ENCODE data around the gene ATN1. TPM values are rescaled to one million over a fixed set of nuclear protein-coding genes. Genes with fewer than 3 reads are reported as not detected.
"Not testable (repeated sequence)": the region's sequence is repeated elsewhere in the genome, so short reads cannot be mapped to it uniquely, and the experiment has no call there.

Gene ATN1
- total RNA-seq, 1 donor from 2014 or later: 205 TPM

DNA sequence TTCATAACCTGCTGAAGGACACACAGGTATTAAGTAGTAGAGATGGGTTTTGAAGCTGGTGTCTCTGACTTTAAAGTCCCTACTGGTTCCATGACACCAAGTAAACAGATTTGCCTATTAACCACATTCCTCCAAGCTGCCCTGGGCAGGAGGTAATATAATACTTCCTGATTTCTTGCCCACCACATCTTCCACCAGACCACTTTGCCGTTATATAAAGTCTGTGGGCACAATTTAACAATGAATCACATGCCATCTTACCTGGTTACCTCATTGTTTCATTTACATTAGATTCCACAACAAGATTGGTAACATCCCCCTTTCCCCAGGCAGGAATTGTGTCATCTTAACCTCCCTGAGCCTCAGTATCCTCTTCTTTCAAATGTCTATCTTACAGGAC is 24.0 kb upstream of the ATN1 start:
- no peak for DNase-seq (ENCODE audit: low spot score in 2 of 2, unreplicated experiment in 2 of 2)
- no peaks in the 10 kb centered on the region for H3K4me1 Mint-ChIP-seq
- no peaks in the 10 kb centered on the region for H3K9me3 Mint-ChIP-seq
- H3K36me3 Mint-ChIP-seq: no peaks in the 10 kb centered on the region
- TF ChIP-seq, protein P1, sequence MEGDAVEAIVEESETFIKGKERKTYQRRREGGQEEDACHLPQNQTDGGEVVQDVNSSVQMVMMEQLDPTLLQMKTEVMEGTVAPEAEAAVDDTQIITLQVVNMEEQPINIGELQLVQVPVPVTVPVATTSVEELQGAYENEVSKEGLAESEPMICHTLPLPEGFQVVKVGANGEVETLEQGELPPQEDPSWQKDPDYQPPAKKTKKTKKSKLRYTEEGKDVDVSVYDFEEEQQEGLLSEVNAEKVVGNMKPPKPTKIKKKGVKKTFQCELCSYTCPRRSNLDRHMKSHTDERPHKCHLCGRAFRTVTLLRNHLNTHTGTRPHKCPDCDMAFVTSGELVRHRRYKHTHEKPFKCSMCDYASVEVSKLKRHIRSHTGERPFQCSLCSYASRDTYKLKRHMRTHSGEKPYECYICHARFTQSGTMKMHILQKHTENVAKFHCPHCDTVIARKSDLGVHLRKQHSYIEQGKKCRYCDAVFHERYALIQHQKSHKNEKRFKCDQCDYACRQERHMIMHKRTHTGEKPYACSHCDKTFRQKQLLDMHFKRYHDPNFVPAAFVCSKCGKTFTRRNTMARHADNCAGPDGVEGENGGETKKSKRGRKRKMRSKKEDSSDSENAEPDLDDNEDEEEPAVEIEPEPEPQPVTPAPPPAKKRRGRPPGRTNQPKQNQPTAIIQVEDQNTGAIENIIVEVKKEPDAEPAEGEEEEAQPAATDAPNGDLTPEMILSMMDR (IDR thresholded peaks at IDR 0.05; ENCODE audit: unreplicated experiment): no peak
- H3K27ac Mint-ChIP-seq: no peak overlapping the region
- no peak overlapping the region for H3K4me3 Mint-ChIP-seq
- H3K27me3 Mint-ChIP-seq (ENCODE audit: low read depth): no peaks in the 10 kb centered on the region

DNA sequence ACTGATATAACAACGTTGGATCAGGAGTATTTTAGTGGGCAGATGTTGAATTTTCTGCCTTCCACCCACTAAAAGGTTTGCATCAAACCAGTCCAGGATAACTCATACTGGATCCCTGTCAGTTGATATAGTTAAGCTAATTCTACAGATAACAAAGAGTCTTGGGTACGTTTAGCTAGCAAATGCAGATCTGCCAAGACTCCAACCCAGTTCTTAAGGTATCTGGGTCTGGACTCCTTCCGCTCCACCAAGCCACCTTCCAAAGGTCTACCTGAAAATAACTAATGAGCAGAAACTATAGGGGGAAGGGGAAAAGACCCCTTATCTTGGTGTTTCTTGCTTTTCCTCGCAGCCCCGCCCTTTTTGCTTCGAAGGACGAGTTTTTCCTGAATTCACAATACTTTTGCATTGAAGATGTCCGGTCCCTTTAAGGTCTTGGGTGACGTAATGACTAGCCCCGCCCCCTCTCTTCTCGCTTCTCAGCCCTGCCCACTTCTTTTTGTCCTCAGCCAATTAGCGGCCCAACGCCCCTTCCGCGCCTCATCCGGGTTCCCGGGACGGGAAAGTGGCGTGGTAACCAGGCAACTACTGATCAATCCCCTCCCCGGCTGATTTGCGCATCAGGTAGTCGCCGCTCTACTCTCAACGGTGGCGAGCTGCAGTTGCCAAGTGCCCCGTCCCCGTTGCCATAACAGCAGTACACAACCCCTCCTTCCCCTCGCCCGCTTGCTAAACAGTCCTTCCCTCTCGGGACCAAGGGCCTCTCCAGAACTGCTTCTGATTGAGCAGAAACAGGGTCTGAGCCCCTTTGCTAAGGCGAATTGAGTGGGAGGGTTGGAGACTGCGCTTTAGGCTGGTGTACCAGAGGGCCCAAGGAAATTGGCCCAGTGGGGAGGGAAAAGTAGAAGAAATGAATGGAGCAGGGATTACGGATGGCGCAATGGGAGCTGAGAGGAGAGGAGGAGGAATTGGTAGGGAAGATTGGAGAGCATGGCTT is 23.2 kb upstream of the ATN1 start, which contains the start of gene LRRC23:
LRRC23 (plus strand) TSS at position 543 of the 997 bp plus-strand sequence. CDS start 812 bp downstream, outside the sequence.
- TF ChIP-seq, protein P1 (IDR thresholded peaks at IDR 0.05; ENCODE audit: unreplicated experiment): no peak
- no peaks in the 10 kb centered on the region for H3K4me1 Mint-ChIP-seq
- no peak within 1 kb of the TSS for H3K4me3 Mint-ChIP-seq
- no peaks in the 10 kb centered on the region for H3K9me3 Mint-ChIP-seq
- DNase-seq (ENCODE audit: low spot score in 2 of 2, unreplicated experiment in 2 of 2): peak; percentile 89 to 94
- no peak within 1 kb of the TSS for H3K27ac Mint-ChIP-seq
- H3K27me3 Mint-ChIP-seq (ENCODE audit: low read depth): no peaks in the 10 kb centered on the region
- H3K36me3 Mint-ChIP-seq: no peaks in the 10 kb centered on the region

DNA sequence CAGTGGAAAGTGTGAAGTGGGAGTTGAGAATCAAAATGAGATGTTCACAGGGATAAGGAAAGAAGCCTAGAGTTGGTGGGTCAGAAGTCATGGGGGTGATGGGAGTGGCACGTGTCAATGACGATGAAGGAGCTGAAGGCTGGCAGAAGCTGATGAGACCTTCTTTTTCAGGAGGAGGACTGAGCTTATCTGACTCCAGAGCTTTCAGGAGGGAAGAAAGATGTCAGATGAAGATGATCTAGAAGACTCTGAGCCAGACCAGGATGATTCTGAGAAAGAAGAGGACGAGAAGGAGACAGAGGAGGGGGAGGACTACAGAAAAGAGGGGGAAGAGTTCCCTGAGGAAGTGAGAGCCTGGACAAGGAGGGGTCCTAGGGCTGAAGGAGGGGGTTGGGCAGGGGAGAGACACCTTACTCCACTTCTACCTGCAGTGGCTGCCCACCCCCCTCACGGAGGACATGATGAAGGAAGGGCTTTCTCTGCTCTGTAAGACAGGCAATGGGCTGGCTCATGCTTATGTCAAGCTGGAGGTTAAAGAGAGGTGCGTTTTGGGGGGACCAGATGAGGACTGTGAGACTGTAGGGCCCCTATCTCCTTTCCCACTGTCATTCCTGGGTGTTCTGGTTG is 22.2 kb upstream of the ATN1 start:
- Mint-ChIP-seq H3K9me3 (no peaks in the 10 kb centered on the region), H3K4me3 (no peak overlapping the region), H3K36me3 (no peaks in the 10 kb centered on the region), H3K27ac (no peak overlapping the region), H3K4me1 (no peaks in the 10 kb centered on the region), H3K27me3 (ENCODE audit: low read depth) (no peaks in the 10 kb centered on the region)
- TF ChIP-seq, protein P1 (IDR thresholded peaks at IDR 0.05; ENCODE audit: unreplicated experiment): no peak
- no peak for DNase-seq (ENCODE audit: low spot score in 2 of 2, unreplicated experiment in 2 of 2)

DNA sequence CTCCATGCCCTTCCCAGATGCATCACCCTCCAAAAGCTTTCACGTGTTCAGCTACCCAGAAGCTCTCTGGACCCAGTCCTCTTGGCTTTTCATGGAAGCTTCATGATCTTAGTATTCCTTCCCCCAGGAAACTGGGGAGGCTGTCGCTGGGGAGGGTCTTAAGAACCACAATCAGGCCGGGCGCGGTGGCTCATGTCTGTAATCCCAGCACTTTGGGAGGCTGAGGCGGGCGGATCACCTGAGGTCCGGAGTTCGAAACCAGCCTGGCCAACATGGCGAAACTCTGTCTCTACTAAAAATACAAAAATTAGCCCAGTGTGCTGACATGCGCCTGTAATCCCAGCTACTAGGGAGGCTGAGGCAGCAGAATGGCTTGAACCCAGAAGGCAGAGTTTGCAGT is 19.6 kb upstream of the ATN1 start:
- not testable (repeated sequence) for DNase-seq (ENCODE audit: low spot score in 2 of 2, unreplicated experiment in 2 of 2); H3K36me3 Mint-ChIP-seq; H3K27ac Mint-ChIP-seq; H3K4me1 Mint-ChIP-seq; H3K4me3 Mint-ChIP-seq; H3K9me3 Mint-ChIP-seq
- peaks cover 24% of the 10 kb centered on the region for H3K27me3 Mint-ChIP-seq (ENCODE audit: low read depth)

DNA sequence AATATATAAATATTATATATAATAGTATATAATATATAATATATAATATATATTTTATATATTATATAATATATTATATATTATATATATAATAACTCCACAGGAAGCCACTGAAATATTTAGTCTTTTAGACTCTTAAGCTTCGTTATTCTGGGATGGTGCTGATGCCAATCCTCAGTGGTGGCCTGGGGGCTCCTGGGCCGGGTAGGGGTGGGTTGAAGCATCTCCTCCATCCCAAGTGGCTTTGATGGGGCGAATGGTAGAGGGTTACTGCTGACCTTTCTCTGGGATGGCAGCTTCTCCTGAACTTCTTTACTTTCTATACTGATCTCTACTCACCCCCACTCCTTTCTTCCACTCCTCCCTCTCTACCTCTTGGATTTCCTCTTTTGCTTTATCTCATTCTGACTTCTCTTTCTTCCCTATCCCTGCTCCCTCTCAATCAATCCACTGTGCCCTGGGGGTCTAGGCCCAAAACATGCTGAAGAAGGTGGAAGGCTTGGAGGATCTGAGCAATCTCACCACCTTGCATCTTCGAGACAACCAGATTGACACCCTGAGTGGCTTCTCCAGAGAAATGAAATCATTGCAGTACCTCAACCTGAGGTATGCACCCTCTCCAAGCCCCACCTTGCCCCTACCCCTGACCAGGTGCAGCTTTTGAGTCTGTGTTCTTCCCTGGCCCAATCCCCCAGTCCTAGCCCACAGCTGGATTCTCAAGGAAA is 18.2 kb upstream of the ATN1 start:
- Mint-ChIP-seq H3K27ac (no peak overlapping the region), H3K36me3 (no peaks in the 10 kb centered on the region), H3K4me1 (peaks cover 11% of the 10 kb centered on the region), H3K27me3 (ENCODE audit: low read depth) (peaks cover 35% of the 10 kb centered on the region), H3K9me3 (no peaks in the 10 kb centered on the region), H3K4me3 (no peak overlapping the region)
- no peak for DNase-seq (ENCODE audit: low spot score in 2 of 2, unreplicated experiment in 2 of 2)
- TF ChIP-seq, protein P1 (IDR thresholded peaks at IDR 0.05; ENCODE audit: unreplicated experiment): no peak
